Type B pancreatic cell (in vitro differentiated cells): ENCODE results near the gene SPECC1L. TPM values are rescaled to one million over a fixed set of nuclear protein-coding genes. Genes with fewer than 3 reads are reported as not detected.

Experiments used
- DNase-seq: peaks from one replicate; pipeline ENCODE4 v3.0.0; 2021; ENCODE audit warnings: mixed read lengths; ENCODE audit not compliant: unreplicated experiment; ENCODE audit errors: extremely low spot score
- H3K27ac Mint-ChIP-seq: 2 replicates; pipeline ENCODE4 v1.8.0; 2021; ENCODE audit warnings: mild to moderate bottlenecking, mixed read lengths
- H3K27me3 Mint-ChIP-seq: 2 replicates; pipeline ENCODE4 v1.8.0; 2021; ENCODE audit warnings: mixed read lengths
- H3K36me3 Mint-ChIP-seq: 2 replicates; pipeline ENCODE4 v1.8.0; 2021; ENCODE audit warnings: mixed read lengths
- H3K4me1 Mint-ChIP-seq: one replicate; pipeline ENCODE4 v1.8.0; 2021; ENCODE audit warnings: mixed read lengths; ENCODE audit not compliant: unreplicated experiment
- H3K4me3 Mint-ChIP-seq: 2 replicates; pipeline ENCODE4 v1.8.0; 2021; ENCODE audit warnings: mild to moderate bottlenecking, mixed read lengths
- H3K9me3 Mint-ChIP-seq: 2 replicates; pipeline ENCODE4 v1.8.0; 2021; ENCODE audit warnings: mixed read lengths
- CTCF ChIP-seq: fragments of 200-600 bp; sonication (generic); conservative IDR thresholded peaks from 2 replicates; pipeline ENCODE4 v1.5.0; 2021; ENCODE audit warnings: antibody characterized with exemption, mild to moderate bottlenecking
- total RNA-seq: library from RNA; stranded (reverse); gene quantifications from 2 replicates; pipeline ENCODE4 v1.2.1, GENCODE V29; 2021; ENCODE audit warnings: low replicate concordance

SPECC1L gene
- total RNA-seq, 1 donor from 2014 or later: 89.0 TPM

- H3K27ac Mint-ChIP-seq: peak overlapping the region; percentile 30
- peaks cover 26% of the 10 kb centered on the region for H3K36me3 Mint-ChIP-seq
- DNase-seq: no peak
- H3K4me1 Mint-ChIP-seq: no peaks in the 10 kb centered on the region
- H3K4me3 Mint-ChIP-seq: no peak overlapping the region
- TF ChIP-seq CTCF: no peak
- no peaks in the 10 kb centered on the region for H3K27me3 Mint-ChIP-seq
- H3K9me3 Mint-ChIP-seq: no peaks in the 10 kb centered on the region
Measured at GRCh38 chr22:24339452-24339747, 68.8 kb downstream of the SPECC1L start.

DNA sequence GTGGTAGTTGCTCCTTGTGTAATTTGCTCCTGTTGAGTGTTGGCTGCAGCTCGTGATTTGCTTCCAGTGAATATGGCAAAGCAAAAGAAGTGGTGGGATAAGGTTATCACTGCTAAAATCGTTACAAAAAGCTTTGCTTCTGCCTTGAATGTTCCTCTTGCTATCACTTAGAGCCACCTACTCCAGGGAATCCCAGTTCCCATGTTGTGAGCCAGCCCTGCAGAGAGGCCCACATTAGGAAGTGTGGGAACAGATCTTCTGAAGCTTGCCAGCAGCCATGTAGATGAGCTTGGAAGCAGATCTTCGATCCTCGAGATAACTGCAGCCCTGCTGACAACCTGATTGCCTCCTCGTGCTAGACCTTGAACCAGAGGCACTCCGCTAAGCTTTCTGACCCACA, 71.0 kb downstream of the SPECC1L start:
- Mint-ChIP-seq H3K4me1 (no peaks in the 10 kb centered on the region), H3K27ac (no peak overlapping the region), H3K4me3 (no peak overlapping the region), H3K27me3 (no peaks in the 10 kb centered on the region), H3K9me3 (no peaks in the 10 kb centered on the region), H3K36me3 (peaks cover 26% of the 10 kb centered on the region)
- no peak for TF ChIP-seq CTCF
- DNase-seq: no peak

GRCh38 chr22:24350627-24351026, 80.0 kb downstream of the SPECC1L start:
- TF ChIP-seq CTCF: no peak
- Mint-ChIP-seq H3K36me3 (peaks cover 50% of the 10 kb centered on the region), H3K27me3 (no peaks in the 10 kb centered on the region), H3K9me3 (no peaks in the 10 kb centered on the region), H3K4me1 (peaks cover 4% of the 10 kb centered on the region), H3K27ac (no peak overlapping the region), H3K4me3 (no peak overlapping the region)
- no peak for DNase-seq

GRCh38 chr22:24353121-24353520, 82.5 kb downstream of the SPECC1L start:
- DNase-seq: no peak
- Mint-ChIP-seq H3K4me3 (no peak overlapping the region), H3K4me1 (peaks cover 10% of the 10 kb centered on the region), H3K27ac (no peak overlapping the region), H3K27me3 (no peaks in the 10 kb centered on the region), H3K9me3 (no peaks in the 10 kb centered on the region), H3K36me3 (peaks cover 57% of the 10 kb centered on the region)
- TF ChIP-seq CTCF: no peak

GRCh38 chr22:24355574-24355973, 84.9 kb downstream of the SPECC1L start:
- no peaks in the 10 kb centered on the region for H3K9me3 Mint-ChIP-seq
- H3K27me3 Mint-ChIP-seq: no peaks in the 10 kb centered on the region
- peak overlapping the region; percentile 44 for H3K27ac Mint-ChIP-seq
- peaks cover 53% of the 10 kb centered on the region for H3K36me3 Mint-ChIP-seq
- H3K4me1 Mint-ChIP-seq: peaks cover 25% of the 10 kb centered on the region
- H3K4me3 Mint-ChIP-seq: no peak overlapping the region
- TF ChIP-seq CTCF: no peak
- no peak for DNase-seq

DNA sequence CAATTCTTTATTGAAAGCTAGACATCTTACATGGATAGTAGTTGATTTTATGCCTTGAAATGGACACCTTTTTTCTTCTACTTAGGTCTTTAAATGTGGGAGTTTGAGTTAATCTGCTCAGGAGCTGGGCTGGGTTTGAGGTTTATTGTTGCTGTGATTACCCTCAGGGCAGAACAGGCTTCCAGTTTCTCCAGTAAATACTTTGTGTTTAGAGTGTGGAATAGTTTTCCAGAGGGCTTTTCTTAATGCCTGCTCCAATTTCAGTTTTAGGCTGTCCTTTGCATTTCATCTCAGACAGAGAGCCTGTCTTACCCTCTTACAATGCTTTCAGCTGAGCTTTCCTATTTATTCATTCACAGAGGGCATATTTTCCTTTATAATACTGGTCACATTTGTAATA, 86.9 kb downstream of the SPECC1L start:
- no peak for DNase-seq
- H3K4me3 Mint-ChIP-seq: peak overlapping the region; percentile 35
- no peaks in the 10 kb centered on the region for H3K9me3 Mint-ChIP-seq
- peaks cover 29% of the 10 kb centered on the region for H3K4me1 Mint-ChIP-seq
- no peak for TF ChIP-seq CTCF
- no peak overlapping the region for H3K27ac Mint-ChIP-seq
- no peaks in the 10 kb centered on the region for H3K27me3 Mint-ChIP-seq
- H3K36me3 Mint-ChIP-seq: peaks cover 57% of the 10 kb centered on the region
